Fibroblast of mammary gland (primary cell): Measurements from ENCODE around the gene BRAP.
"Not testable (repeated sequence)": the region's sequence is repeated elsewhere in the genome, so short reads cannot be mapped to it uniquely, and the experiment has no call there.

Experiments
- DNase-seq: peaks from one replicate; pipeline ENCODE4 v3.0.0-alpha.2; 2010; ENCODE audit warnings: low read depth
- H3K4me3 ChIP-seq: 2 replicates; pipeline ENCODE4 v1.5.1; 2011; ENCODE audit warnings: low read depth, mild to moderate bottlenecking, low read length, moderate library complexity; ENCODE audit not compliant: control insufficient read depth
- CTCF ChIP-seq: conservative IDR thresholded peaks from 2 replicates; pipeline ENCODE4 v1.5.1; 2011; ENCODE audit warnings: low read depth, low read length, inconsistent platforms; ENCODE audit not compliant: control insufficient read depth, insufficient read depth

The BRAP gene

GRCh38 chr12:111599453-111600204, 86.1 kb downstream of the BRAP start:
- peak; percentile 90 for DNase-seq
- TF ChIP-seq CTCF: no peak
- H3K4me3 ChIP-seq: peak overlapping the region; percentile 85

- TF ChIP-seq CTCF: no peak
- DNase-seq: no peak
- H3K4me3 ChIP-seq: peak within 1 kb of the TSS; percentile 85
Measured at GRCh38 chr12:111598637-111599452, 86.9 kb downstream of the BRAP start, which contains the start of gene ATXN2. Gene ATXN2 (minus strand): TSS chr12:111599315. CDS start chr12:111599034, 281 bp downstream.

- TF ChIP-seq CTCF: no peak
- no peak for DNase-seq
- peak overlapping the region; percentile 85 for H3K4me3 ChIP-seq
Measured at GRCh38 chr12:111597831-111598636, 87.7 kb downstream of the BRAP start.

GRCh38 chr12:111596985-111597830, 88.5 kb downstream of the BRAP start:
- no peak for TF ChIP-seq CTCF
- peak; percentile 56 for DNase-seq
- peak overlapping the region; percentile 85 for H3K4me3 ChIP-seq

GRCh38 chr12:111595341-111595835, 90.4 kb downstream of the BRAP start:
- not testable (repeated sequence) for H3K4me3 ChIP-seq, DNase-seq
